Activated CD4-positive, alpha-beta T cell treated with anti-CD3 and anti-CD28 coated beads for 48 hours (primary cell): ENCODE data around the gene ANKRD11.
A peak's percentile ranks its signal among the peaks of the same experiment; 100 is the strongest.

Experiments
- DNase-seq: peaks from one replicate; pipeline ENCODE4 v3.0.0-alpha.2; 2020

Gene ANKRD11

DNA sequence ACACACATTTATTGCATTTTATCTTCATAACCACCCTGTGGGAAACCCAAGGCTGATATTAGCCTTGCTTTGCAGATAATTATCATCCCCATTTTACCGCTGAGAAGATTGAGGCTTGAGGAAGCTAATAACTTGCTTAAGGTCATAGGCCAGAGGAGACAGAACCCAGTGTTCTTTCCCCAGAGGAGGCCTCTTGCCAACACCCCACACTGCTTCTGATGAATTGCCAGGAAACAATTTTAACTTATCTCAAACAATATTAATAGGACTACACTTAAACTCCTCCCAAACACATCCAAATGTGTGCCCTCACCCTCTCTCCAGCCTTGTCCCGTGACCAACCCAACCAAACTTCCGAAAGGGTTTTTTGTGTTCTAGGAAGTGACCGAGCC, 15.7 kb upstream of the ANKRD11 start:
- DNase-seq: no peak

DNA sequence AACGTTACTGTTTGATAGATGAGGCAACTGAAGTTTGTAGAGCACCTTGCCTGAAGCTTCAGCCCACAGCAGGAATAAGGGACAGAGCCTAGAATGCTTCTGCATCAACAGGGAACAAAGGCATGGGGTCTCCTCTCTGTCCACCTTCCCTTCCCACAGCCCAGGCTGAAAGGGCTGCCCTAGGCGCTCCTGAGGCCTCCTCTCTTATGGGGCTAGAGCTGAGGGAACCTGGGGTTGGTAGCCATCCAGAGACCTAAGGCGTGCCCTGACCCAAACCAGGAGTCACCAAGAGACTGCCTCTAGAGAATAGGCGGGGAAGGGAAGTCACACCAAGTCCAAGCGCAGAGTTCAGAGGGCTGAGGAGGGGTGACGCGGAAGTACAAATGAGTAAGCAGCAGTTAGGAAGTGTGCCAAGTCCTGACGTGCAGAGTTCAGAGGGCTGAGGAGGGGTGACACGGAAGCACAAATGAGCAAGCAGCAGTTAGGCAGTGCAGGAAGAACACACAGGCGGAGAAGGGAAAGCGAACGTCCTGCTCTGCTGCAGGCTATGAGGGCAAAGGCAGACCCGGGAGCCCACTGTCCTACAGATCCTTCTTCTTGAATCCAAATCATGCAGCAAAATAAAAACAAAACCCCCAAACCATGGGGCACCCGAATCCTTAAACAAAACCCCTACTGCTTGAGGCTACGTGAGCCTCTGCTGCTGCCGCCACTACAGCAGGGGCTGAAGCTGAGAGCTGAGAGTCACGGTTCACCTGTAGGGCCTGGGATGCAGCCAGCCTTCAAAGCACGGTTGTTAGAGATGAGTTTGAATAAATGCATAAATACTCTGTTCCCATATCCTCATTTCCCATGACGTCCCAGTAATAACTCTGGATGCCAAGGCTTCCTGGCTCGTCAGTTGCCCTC, 15.1 kb upstream of the ANKRD11 start:
- peak; percentile 93 for DNase-seq

- no peak for DNase-seq
Observed at GRCh38 chr16:89504091-89504490, 13.7 kb upstream of the ANKRD11 start.

GRCh38 chr16:89502081-89502843, 11.9 kb upstream of the ANKRD11 start:
- no peak for DNase-seq

DNA sequence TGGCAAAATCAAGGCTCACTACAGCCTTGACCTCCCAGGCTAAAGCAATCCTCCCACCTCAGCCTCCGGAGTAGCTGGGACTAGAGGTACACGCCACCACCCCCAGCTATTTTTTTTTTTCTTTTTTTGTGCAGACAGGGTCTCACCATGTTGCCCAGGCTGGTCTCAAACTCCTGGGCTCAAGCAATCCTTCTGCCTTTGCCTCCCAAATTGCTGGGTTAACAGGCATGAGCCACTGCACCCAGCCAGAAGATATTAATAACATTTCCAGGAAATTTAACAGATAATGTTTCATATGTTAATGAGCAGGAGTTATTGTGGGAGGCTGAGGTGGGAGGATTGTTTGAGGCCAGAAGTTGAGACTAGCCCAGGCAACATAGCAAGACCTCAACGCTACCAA, 9.4 kb upstream of the ANKRD11 start:
- DNase-seq: no peak

- DNase-seq: no peak
Observed at GRCh38 chr16:89498839-89499238, 8.5 kb upstream of the ANKRD11 start.

DNA sequence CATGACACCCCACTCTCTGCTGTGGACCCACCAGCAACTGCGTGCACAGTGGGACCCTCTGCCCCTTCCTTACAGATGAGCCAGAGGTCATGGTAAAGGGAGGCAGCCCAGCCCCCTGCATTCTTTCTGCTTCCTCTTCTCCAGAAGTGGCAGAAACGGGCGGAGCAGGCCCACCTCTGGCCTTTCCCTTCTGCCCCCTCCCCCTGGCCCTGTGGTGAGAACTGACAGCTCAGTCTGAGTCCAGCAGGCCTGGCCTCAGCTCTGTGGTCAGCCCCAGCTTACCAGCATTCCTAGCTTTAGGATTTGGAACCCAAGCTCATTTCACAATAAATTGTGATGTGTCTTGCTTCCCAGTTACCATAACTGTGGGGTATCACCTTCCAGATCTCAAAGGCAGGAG, 4.8 kb upstream of the ANKRD11 start:
- DNase-seq: no peak

DNA sequence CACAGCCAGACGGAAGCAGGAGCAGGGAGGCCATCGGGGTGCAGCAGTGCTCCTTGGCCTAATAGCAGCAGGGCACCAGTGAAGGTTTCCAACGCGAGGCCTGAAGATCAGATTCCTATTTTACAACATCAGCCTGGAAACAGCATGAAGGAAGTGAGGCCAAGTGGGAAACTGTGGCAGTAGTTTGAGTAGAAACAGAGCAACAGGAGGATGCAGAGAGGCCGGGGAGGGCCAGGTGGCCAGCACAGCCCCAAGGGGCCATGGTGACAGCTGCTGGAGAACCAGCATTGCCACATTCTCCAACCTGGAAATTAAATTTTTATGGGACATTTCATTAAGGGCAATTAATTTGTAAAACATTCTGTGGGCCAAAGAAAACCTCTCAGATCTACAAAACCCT, 3.4 kb upstream of the ANKRD11 start:
- no peak for DNase-seq

GRCh38 chr16:89491974-89492687, 1.8 kb upstream of the ANKRD11 start:
- no peak for DNase-seq

DNA sequence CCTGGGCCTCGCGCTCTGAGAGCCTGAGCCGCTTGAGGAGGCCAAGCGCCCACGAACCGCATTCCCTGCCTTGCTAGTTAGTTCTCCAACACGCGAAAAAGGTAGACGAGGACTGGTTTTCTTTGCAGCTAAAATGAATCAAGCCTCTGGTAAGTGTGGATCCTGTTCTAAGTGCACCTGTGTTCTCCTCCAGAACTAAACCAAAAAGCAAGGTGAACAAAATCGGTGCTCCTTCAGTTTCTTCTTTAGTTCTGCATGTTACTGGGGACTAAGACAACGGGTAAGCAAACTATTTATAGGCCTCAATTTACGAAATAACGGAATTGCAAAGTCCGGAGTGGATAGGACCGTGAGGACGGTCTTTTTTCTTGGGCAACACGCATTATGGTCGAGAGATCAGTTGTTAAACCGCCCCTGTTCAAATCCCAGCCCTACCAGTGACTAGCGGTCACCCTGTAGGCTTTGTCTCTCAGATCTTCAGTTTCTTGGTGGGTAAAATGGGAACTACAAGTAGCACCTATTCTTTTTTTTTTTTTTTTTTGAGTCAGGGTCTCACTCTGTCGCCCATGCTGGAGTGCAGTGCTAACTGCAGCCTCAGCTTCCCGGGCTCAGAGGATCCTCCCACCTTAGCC, 993 bp upstream of the ANKRD11 start:
- DNase-seq: no peak

DNA sequence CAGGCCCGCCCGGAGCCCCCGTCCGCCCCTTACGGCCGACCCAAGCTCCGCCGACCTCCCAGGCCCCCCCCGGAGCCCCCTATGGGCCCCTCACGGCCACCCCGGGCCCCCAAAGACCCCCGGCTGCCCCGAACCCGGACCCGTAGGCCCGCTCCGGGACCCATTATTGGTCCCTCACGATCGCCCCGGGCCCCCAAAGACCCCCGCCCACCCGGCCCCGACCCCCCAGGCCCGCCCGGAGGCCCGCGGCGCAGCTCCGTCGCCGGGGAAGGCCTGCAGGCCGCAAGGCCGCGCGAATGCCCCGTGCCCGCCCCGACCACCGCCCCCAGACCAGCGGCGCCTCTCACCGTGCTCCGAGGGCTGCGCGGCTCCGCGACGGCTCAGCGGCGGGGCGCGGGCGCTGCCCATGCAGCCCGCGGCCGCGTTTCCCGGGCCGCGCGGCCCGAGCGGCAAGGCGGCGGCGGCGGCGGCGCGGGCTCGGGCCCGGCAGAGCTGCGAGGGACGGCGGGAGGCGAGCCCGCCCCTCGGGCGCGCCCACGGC, 393 bp downstream of the ANKRD11 start:
- no peak for DNase-seq

DNA sequence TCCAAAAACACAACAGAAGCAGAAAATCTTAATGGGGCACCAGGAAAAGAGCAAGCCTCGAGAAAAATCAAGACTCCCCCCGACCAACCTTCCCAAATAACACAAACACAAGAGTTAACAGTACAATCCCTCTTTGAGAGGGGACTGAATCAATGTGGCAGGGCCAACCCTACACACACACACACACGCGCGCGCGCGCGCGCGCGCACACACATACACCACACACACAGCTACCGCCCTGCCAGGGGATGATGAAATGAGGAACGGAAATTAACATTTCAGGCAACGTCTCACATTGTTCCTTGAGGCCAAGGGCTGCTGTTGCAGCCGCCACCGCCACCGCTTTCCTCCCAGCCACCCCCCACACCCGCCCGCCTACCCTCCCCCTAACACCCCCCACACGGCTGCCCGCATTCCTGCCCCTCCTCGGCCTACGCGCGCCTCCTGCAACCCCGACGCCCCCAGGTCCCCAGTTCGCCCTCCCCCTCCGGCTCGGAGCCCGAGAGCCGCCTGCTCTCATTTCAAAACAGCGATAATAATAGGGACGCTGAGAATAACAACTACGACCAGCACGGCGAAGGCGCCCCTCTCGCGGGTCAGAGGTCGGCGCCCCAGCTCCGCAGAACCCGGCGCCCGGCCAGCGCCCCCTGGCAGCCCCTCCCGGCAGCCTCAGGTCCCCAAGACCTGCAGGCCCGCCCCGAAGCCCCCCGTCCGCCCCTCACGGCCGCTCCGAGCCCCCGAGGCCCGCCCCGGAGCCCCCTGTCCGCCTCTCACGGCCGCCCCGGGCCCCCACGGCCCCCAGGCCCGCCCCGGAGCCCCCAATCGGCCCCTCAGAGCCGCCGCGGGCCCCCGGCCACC, 1.1 kb downstream of the ANKRD11 start:
- DNase-seq: peak; percentile 88

DNA sequence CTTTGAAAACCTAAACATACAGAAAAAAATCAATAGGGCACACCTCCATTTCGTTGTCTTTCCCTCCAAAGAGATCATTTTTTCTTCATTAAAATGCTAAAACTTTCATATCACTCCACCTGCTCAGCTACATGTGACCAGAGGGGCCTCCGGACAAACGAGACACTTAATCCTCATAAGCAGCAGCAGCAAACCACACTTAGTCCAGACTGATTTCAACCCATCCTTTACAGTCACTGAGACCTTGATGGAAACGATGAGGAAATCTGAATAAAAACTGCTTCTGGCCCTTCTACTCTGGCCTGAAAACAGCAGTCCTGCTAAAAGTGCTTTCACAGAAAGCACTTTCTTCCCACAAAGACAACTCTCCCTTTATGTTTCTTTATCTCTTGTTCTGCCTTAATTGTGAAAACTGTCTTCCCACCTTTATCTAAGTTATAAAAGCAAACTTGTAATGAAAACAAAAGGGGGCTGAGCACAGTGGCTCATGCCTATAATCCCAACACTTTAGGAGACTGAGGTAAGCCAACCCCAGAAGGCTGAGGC, 4.6 kb downstream of the ANKRD11 start:
- DNase-seq: no peak

GRCh38 chr16:89484923-89485679, 5.3 kb downstream of the ANKRD11 start:
- peak; percentile 47 for DNase-seq

DNA sequence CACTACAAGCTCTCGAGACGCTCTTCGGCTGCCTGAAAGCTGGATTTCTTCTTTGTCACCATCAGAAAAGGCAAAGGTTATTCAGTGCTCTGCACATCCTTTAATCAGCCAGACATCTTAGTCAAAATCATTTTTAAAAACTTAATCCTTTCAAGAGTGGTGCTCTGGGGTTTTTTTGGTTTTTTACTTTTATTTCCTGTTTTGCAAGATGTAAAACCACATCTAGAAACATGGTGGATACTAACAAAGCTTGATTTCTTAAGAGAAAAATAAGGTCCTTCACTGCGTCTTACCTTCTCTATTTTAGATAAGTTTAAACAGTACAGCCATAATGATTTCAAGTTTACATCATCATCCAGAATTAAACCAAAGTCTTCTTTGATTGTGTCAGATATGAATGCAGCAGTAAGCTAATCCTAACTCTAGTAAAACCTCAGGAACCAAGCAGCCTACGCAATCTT, 6.3 kb downstream of the ANKRD11 start:
- no peak for DNase-seq

- no peak for DNase-seq
Observed at GRCh38 chr16:89482817-89483205, 7.5 kb downstream of the ANKRD11 start.

DNA sequence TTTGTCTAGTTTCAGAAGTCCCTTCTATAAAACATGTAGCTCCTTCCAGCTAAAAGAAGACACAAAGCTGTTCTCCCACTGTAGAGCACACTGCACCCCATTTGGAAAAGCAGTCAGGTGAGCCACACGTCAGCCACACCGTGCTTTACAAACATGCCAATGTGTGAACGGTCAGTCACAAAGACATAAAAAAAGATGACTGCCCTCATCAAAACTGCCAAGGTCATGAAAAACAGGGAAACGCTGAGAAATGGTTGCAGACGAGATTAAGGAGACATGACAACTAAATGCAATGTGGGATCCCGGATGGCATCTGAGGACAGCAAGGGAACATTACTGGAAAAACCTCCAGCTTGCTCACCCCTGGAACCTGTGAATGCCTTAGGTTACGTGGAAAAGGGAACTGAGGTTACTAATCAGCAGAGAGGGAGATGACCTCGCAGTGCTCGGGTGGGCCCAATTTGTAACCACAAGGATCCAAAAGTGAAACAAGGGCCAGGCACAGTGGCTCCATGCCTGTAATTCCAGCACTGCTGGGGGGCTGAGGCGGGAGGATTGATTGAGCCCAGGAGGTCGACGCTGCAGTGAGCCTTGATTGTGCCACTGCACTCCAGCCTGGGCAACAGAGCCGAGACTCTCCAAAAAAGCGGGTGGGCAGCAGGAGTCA, 8.1 kb downstream of the ANKRD11 start:
- no peak for DNase-seq

- DNase-seq: no peak
Observed at GRCh38 chr16:89481356-89481955, 8.9 kb downstream of the ANKRD11 start.

- no peak for DNase-seq
Observed at GRCh38 chr16:89478576-89479221, 11.7 kb downstream of the ANKRD11 start.
